HG03378 (cell line): ENCODE measurements around the gene CIRBP.
"Not testable (repeated sequence)": the region's sequence is repeated elsewhere in the genome, so short reads cannot be mapped to it uniquely, and the experiment has no call there.

Experiments
- ATAC-seq: cut with Tn5 transposase; IDR thresholded peaks from one replicate; pipeline ENCODE4 v1.9.1; 2021; ENCODE audit warnings: mild to moderate bottlenecking, moderate library complexity; ENCODE audit not compliant: unreplicated experiment

The CIRBP gene

GRCh38 chr19:1290196-1290702 is 21.1 kb downstream of the CIRBP start:
- ATAC-seq, result no peak

DNA sequence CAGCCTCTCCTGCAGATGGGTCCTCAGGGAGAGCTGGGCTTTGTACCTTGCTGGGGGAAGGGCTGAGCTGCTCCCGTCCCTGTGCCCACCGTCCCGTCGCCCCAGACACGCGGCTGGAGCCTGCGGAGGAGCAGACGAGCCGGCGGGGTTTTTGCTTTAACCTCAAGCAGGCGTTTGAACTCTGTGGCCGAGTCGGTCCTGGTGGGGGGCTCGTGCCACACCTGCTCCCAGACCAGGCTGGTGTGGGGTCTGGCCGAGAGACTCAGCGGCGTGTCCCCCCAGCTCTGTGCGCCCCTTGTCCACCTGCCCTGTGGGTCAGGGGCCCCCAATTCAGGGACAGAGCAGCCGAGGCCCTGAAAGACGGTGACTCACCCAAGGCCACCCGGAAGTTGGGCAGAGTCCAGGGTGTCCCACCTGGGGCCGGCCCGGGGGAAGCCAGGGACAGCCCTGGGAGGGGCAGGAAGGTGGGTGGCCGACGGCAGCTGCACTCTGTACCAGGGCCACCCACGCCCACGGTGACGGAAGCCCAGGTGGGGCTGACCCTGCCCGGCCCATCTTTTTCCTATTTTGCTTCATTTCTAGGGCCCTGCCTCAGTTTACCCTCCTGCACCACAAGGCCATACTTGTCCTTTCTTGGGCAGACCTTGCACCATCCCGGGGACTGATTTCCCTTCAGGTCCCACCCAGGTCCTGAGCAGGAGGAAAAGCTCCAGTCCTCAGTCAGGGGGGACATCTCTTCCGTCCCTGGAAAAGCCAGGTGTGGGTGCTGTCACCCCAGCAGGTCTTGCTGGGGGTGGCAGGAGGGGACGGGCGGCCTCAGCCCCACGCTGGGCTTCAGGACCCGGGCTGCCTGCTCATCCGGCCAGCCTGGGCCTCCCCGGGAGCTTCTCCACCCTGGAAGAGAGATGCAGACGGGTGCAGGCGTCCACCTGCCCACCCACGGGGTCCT is 21.8 kb downstream of the CIRBP start:
- ATAC-seq, result no peak

DNA sequence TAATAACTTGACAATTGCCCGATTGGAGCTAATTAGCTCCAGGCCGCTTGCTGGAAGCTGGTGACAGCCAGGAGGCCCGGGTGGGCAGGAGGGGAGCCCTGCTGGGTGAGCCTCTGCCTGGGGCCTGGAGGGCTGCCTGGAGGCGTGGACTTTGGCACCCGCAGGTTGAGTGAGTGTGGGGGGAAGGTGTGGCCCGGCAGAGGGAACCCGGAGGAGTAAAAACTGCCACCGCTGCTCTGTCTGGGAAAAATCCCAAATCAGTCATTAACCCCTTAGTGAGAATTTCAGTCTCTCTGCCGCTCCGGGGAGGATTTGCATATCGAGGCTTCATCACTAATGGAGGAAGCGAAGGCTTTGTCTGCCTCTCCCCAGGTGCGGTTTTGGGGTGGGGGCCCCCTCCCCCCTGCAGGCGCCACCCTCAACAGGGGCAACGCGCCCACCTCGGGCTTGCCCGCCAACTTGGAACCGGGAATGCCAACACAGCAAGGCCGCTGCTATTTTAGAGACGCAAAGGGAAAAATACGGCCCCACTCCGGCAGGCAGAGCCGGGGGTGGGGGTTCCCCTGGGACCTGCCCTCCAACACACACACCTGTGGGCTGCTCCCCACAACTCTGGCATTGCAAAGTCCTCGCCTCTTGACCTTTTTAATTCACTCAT is 22.8 kb downstream of the CIRBP start:
- no peak for ATAC-seq

DNA sequence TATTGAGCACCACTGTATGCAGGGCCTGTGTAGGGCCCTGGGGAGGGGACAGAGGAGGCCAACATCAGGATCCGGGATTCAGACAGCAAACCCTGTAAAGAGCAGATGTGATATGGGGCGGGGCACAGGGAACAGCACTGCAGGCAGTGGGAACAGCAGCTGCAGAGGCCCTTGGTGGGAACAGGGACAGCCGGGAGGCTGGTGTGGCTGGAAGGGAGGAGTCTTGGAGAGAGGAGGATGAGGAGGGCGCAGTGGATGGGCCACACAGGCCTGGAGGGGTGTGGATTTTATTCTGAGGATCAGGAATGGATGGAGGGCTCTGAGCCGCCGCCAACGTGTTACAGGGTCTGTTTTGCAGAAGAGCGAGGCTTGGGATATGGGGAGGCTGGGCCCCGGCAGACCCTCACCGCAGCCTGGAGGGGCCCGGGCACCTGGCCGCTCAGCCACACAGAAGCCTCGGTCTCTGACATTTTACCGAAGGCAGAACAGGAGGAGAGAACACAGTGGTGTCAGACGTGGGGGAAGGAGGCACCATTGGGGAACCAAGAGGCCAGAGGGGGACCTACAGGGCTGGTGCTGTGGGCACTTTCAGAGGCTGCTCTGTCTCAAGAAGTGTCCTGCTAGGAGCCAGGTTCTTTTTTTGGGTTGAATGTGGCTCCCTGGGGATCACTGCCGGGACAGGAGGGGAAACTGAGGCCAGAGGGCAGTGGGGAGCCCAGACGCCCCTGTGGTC is 23.5 kb downstream of the CIRBP start:
- ATAC-seq, result no peak

DNA sequence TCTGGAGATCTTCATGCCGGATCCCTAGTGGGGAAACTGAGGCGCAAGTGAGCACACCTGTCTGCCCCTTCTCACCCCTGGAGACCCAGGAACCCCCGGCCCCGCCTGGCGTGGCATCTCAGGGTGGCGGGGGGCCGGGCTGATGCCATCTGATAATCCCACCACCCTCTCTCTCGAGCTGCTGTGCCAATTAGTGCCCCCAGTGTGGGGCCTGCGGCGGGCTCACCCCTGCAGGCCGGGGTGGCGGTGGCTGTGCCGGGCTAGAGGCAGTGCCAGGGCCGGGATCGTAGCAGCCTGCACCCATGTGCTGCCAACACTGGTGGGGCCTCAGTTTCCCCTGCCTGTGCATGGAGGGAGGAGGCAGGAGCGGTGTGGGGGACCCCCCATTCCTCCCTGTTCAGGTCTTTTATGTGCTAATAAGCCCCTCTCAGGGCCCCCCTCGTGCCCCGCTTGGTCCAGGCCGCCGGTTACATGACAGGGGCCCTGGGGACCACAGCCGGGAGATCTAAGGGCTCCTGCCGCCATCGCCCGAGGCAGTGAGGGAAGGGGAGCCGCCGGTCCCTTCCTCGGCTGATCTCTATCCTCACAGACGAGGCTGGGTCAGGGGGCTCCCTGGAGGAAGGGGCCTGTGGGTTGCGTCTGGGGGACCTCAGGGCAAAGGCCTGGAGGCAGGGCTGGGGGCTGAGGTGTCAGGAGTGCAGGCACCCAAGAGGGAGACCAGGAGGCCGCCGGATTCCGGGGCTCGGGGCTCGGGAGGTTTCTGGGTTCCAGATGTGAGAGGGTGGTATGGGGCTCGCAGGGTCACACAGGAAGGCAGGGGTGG is 24.9 kb downstream of the CIRBP start:
- ATAC-seq, result no peak

GRCh38 chr19:1294688-1295087 is 25.6 kb downstream of the CIRBP start:
- ATAC-seq, result no peak

DNA sequence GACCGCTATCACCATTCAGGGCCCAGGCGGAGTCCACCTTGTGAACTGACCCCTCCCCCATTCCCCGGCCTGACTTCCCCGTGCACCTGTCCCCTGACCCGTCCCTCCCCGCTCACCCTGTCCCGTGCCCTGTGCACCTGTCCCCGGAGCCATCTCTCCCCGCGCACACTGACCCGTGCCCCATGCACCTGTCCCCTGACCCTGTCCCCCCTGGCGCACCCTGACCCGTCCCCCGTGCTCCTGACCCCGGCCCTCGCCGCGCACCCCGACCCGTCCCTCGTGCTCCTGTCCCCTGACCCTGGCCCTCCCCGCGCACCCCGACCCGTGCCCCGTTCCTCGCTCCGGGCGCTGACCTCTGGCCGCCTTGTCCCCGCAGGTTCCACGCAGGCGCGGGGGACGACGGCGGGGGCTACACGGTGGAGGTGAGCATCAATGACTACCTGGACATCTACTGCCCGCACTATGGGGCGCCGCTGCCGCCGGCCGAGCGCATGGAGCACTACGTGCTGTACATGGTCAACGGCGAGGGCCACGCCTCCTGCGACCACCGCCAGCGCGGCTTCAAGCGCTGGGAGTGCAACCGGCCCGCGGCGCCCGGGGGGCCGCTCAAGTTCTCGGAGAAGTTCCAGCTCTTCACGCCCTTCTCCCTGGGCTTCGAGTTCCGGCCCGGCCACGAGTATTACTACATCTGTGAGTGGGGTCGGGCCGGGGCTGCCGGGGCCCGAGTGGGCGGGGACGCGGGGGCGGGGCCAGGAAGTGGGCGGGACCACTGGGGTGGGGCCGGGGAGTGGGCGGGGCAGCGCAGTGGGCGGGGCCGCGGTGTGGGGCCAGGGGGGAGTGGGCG is 26.3 kb downstream of the CIRBP start:
- no peak for ATAC-seq

GRCh38 chr19:1296078-1296477 is 26.9 kb downstream of the CIRBP start:
- no peak for ATAC-seq

DNA sequence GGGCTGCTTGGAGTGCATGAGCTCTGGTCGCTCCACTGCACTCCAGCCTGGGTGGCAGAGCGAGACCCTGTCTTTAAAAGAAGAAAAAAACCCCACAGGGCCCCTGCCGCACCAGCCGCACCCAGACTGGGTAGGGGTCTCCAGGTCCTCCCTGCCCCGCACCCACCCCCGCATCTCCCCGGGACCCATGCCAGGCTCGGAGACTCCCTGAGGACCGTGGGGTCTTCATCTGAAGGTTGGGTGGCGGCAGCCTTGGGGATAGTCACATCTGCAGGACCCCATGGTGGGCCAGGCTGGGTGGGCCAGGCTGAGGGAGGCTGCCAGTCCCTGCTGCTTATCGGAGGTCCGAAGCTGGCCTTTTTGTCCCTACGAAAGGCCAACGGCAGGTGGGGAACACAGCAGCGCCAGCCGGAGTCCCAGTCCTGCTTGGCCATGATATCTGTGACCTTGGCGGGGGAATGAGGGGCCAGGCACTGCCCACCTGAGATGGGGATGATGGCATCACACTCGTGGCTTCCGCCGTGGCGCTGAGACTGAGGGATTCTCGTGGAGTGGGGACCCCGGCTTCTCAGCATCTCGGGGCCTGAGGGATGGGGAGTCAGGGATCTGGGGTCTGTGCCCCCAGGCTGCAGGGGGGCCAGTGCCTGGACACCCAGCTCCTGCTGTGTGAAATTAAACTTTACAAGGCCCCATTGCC is 27.6 kb downstream of the CIRBP start:
- no peak for ATAC-seq

- ATAC-seq, result no peak
Observed at GRCh38 chr19:1298235-1298634, 29.1 kb downstream of the CIRBP start.

- no peak for ATAC-seq
Observed at GRCh38 chr19:1299801-1300200, 30.7 kb downstream of the CIRBP start.

DNA sequence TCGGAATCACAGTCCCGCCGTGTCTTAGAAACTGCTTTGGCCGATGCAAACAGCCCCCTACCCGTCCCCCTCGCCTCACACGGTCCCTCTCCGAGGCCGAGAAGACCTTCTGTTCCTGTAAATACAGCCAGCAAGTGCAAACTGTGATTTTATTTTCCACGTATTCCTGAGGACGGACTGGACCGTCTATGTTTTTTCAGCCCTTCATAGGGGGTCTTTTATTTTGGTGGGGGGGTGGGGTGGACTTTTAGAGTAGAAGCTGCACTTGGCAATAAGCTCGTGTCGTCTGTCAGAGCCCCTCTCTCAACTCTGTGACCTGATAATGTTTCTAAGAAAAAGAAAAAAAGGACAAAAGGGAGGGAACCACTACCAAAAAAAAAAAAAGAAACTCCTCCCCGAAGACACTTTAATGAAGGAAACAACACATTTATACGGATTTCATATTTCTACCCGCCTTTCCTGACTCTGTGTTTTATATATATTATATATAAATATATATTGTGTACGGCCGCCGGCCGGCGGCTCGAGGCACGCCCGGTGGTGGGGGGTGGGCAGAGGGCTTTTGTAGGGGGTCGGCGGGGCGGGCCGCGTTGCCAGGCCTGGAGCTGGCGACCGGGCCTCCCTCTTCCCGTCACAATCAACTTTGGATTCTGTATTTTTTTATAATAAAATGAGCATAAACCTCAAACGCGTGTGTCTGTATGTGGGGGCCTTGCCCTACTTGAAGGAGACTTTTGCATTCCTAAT is 31.8 kb downstream of the CIRBP start:
- ATAC-seq, result no peak

DNA sequence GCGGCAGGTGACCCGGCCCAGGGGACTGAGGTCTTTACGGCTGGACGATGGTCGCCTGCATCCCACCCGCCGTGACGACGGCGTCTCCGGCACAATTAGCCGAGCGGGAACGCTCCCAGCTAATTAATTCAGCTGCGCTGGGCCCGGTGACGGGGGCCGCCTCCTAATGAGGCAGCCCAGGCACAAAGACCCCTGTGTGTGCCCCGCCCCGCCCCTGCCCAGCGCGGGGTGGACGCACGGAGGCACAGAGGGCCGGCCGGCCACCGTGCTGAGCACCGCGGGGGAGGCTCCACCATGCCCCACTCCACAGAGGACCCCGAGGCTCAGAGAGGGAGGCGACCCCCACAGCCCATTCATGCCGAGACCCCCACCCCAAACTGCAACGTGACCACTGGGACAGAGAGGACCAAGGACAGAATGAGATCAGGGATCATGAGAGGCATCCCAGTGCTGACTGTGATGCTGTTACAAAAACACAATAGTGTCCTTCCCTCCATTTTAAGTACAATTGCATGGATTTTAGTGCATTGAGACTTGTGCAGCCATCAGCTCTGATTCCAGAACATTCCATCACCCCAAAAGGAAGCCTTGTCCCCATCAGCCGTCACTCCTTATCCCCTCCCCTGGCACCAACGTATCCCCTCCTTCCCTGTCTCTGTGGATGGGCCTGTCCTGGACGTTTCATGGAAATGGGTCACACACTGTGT is 33.6 kb downstream of the CIRBP start:
- no peak for ATAC-seq

DNA sequence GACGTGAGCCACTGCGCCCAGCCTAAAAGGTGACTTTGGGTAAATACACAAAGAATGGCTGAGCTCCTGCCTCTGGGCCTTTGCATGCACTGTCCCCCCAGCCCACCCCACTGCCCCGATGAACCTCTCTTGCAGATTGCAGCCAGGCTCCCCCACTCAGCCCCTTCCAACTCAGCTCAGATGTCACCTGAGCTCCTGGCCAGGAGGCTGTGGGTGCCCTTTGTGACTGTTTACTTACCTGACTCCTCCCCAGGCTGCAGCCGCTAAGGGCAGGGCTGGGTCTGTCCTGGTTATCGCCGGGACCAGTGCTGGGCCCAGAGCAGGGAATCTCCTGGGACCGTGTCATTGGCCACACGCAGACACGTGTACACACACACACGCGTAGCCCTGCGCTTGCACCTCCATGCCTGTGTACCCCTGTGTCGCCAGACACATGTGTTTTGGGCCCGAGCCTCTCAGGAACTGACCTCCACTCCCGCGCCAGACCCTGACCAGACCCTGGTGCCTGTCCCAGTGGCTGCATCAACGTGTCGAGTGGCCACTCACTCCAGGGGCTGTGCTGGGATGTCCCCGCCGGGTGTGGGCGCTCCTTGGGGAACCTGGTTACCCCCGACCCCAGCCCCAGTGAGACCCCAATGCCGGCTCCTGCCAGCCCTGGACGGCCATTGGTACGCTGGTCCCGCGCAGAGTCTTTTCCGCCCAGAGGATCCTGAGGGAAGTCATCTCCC is 35.2 kb downstream of the CIRBP start:
- ATAC-seq, result no peak

GRCh38 chr19:1305354-1305753 is 36.2 kb downstream of the CIRBP start:
- ATAC-seq, result not testable (repeated sequence)

- ATAC-seq, result no peak
Observed at GRCh38 chr19:1307320-1307719, 38.2 kb downstream of the CIRBP start.

DNA sequence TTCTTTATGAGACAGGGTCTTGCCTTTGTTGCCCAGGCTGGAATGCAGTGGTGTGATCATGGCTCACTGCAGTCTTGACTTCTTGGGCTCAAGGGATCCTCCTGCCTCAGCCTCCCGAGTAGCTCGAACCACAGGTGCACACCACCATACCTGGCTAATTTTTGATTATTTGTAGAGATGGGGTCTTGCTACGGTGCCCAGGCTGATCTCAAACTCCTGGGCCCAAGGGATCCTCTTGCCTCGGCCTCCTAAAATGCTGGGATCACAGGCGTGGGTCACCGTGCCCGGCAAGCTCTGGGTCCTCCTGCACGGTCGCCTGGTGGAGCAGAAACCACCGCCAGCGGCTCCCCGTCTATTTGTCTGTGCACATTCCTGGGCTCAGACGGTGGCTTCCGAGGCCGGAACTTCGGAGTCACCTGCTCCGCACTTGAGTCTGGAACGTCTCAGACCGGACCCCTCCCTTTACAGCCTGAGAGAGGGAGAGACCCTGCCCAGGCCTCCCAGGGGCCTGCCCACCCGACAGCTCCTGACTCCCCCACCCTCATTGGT is 38.7 kb downstream of the CIRBP start:
- no peak for ATAC-seq
